GM20431 (cell line): Measurements from ENCODE around the gene KIF13A.
"Not testable (repeated sequence)": the region's sequence is repeated elsewhere in the genome, so short reads cannot be mapped to it uniquely, and the experiment has no call there.

ENCODE experiments used
- in situ Hi-C: fragments of 300-500 bp; cut with MseI, MboI; formaldehyde crosslinking; loops from one replicate; pipeline ENCODE4 v1.15.0; 2020; ENCODE audit warnings: low sequenced_read_pairs; ENCODE audit not compliant: unreplicated experiment

The KIF13A gene

DNA sequence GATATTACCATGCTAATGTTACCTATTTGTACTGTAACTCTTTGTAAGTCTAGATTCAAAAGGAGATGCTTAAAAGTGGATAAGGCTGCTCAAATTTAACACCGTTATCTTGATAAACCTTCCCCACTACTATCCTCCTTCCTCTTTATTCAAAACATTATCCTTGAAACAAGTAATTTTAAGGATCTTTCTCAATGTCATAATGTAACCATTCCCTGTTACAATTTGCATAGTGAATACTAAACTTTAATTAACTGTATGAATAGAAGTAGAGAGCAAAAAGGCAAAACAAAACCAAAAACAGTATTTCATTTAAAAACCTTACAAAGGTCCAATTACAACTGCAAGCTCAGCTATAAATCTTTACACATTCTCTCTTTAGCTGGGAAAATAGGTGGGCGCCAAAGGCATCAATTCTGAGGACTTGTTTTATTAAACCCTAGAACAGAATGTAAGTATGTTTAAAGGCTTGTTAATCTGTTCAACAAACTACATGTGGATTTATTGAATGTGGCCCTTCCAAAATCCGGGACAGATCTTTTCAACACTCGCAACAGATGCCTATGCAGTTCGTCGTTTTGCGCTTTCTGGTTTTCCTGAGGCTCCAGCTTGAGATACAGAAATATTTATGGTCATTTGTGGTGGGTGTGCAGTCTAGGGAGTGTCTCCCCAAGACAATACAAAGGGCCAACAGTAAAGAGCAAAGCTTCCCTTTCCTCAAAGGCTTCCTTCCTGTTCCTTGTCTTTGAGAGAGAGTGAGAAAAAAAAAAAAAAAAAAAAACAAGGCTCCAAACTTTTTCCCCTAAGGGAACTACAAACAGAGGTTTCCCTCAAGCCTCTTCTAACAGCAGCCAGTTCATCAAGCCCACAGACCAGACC is 15.1 kb downstream of the KIF13A start:
- in situ Hi-C loops: no loop called here

DNA sequence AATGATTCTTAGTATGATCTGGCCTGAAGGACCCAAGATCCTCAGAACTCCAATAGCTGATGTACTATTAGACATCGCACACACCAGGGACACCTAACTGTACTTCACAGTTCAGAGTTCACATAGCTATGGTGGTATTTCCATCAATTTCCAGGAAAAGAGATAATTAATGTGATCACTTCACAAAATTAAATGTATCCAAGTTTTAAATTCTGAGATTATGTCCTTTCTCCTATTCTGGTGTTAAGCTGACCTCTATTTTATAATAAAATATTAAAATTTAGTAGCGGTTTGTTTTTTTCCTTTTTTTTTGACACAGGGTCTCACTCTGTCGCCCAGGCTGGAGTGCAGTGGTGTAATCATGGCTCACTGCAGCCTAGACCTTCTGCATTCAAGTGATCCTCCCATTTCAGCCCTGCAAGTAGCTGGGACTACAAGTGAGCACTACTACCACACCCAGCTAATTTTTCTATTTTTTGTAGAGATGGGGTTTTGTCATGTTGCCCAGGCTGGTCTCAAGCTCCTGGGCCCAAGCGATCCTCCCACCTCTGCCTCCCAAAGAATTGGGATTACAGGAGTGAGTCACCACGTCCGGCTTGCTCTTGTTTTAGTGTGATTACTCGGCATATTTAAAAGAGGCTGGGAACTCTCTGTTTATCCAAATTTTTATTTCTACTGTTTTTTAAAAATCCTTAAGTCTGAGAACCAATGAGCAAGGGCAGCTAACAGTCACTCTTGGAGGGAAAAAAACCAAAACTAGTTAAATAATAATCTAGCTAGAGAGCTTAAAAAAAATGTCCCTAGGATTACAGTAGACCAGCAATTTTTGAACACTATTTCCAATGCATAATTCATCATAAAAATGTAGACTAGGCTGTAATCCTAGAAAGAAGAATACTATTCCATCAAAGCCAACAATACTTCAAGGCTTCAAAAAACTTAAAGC is 16.0 kb downstream of the KIF13A start:
- in situ Hi-C loops: no loop called here

DNA sequence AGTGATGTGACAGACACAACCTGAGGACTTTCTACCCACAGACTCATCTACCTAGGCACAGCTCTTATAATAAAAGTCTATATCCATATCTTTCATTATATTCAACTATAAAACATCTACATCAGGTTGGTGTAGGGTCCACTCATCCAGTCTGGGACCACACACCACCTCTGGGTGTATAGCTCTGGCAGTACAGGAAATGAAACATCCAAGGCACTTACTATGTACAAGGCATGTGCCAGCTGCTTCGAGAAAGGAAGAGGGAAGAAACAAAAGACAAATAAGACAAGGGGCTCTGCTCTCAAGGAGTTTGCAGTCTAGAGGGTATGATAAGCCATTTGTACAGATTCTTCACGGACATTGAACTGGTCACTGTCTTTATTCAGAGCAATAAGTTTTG is 18.6 kb downstream of the KIF13A start:
- in situ Hi-C loops: no loop called here

DNA sequence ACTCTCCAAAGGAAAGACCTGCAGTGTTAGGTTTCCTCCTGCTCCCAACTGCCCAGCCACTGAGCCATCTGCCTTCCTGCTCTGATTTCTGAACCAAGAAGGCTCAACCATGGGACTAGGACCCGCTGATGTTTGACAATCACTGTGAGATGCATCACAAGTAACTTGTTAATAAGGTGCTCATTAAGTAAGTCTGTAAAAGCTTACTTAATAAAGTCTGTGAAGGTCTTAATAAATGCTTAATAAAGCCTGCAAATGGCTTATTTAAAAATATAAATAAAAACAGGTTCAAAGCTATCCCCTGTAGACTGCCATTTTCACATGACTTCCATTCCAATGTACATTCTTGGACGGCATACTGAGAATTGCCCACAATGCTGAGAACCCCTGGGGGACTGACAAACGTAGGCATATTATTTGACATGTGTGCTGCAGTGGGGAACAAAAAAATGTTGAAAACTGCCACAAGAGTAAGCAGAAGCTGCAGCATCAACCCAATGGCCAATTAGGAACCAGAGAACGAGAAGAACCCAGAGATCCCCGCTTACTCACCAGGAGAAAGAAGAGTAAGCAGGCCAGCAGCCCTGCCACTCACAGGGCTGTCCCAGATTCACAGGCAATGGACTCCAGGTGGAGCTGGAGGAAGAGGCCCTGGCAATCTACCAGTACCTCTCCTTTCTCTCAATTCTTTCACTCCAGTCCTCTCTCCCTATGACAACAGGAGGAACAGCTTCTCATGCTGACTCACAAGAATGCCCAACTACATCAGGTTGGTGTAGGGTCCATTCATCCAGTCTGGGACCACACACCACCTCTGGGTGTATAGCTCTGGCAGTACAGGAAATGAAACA is 19.5 kb downstream of the KIF13A start:
- in situ Hi-C loops: no loop called here

DNA sequence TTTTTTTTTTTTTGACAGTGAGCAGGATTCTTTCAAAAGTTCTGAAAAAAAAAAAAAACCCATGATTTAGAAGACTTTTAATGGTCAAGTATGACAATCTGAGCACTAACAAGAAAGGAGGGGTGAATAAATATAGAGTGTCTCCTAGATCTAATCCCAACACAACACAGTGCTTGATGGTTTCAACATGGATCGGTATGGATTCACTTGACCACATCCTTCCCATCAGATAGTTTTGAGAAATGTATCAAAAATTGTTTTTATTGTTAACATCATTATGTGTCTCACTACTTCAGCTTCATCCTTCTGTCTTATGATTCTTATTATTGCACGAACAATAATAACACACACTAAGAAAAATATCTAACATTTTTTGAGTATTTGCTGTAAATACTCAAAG is 21.0 kb downstream of the KIF13A start:
- in situ Hi-C loops: no loop called here

DNA sequence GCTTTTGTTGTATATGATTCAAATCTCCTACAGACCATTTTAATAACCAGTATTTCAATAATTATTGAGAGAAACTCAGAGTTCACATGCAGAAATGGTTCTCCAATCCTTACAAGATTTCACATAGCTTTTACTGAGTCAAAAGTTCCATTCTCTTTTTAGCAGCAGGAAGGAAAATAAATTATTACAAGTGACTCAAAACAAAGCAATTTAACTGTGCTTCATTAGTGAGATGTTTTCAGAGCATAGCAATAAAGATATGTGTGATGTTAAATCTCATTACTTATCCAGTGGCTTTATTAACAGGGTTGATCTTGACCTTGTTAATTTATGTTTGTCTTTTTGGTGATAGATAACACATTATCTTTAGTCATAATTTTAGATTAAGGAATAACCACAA is 22.0 kb downstream of the KIF13A start:
- in situ Hi-C loops: no loop called here

DNA sequence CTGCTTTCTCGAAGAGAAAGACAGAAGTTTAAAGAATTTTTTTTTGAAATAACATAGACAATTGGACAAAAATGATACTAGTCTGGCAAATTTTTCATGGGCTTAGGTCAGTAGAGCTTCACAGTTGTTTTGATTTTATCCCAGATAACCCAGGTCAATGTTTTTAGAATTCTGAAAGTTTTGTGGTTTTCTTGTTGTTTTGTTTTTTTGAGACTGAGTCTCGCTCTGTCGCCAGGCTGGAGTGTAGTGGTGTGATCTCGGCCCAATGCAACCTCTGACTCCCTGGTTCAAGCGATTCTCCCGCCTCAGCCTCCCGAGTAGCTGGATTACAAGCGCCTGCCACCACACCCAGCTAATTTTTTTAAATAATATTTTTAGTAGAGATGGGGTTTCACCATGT is 22.8 kb downstream of the KIF13A start:
- in situ Hi-C loops: no loop called here

DNA sequence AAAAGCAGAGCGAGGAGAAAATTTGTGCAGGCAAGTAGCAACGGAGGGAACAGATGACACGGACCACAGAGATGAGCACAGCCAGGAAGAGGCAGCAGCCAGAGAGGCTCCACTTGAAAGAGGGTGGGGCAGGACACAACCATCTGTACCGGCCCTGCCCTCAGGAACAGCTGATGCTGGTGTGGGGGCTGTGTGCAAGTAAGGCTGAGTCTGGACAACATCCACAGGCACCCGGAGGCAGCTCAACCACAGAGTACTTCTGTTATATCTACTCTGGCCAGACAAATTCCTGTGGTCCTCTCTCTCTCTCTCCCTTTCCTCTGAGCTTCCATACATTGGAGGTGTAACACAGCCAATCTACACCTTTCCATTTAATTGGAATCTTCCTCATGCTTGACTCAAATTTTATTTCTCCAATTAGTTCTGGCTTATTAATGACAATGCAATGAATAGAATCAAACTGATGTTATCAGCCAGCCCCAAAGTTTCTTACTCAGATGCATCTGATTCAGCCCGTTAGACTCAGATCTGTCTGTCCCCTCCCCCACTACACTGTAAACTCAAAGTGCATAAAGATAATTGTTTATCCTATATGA is 24.9 kb downstream of the KIF13A start:
- in situ Hi-C loops: no loop called here

DNA sequence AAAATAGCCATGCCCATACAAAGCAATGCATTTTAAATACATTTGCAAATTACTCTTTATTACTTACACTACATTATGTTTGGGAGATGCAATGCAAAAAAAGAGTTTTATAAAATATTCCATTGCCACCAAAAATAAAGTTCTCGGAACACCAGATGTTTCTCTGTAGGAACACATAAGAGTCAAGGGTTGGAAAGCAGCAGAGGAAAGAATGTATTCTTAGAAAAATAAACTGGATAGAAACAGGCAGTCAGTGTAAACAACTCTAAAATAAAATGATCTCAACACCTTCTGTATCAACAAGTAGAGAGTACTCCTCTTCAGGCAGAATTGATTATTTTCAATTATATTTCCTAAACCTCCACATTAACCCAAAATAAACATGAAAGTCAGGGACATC is 28.1 kb downstream of the KIF13A start:
- in situ Hi-C loops: no loop called here

DNA sequence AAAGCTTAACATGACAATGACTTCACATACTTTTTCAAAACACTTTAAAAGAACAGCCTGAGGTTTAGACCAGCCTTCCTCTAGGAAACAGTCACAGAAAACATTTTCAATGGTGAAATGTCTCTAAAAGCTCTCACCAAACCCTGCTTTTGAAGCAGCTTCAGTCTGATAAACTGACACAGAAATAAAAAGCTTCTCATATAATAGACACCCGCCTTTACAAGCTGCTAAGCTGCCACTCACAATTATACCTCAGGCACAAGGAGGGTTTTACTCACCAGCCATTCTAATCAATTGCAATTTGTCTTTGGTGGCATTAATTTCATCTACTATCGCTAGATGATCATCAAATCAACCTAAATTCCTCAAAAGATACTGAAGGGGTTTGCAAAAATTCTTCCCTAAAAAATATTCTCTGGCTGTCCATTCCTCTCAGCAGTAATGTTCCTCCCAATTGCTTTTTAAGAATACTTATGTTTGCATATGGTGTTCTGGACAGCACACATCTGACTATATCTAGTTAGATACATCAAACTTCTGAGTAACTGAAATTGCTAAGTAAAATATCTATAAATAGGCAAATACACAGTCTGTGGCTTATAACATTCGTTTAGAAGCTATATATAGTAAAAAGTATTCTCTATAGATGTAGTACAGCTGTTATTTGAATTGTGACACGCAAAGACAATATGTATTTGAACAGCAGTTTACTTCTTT is 29.4 kb downstream of the KIF13A start:
- in situ Hi-C loops: no loop called here

DNA sequence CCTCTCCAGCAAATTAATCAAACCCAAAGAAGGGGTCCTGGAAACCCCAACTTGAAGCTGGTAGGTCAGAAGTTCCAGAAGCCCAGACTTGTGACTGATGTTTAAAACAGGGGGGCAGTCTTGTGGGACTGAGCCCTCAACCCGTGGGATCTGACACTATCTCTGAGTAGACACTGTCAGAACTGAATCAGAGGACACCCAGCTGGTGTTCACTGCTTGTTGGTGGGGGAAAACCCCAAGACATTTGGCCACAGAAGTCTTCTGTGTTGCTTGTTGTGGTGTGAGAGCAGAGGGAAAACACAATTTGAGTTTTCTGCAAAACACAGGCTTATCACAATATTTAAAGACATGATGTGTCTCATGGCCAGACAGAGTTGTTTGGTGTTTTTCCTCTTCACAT is 29.9 kb downstream of the KIF13A start:
- in situ Hi-C loops: no loop called here

DNA sequence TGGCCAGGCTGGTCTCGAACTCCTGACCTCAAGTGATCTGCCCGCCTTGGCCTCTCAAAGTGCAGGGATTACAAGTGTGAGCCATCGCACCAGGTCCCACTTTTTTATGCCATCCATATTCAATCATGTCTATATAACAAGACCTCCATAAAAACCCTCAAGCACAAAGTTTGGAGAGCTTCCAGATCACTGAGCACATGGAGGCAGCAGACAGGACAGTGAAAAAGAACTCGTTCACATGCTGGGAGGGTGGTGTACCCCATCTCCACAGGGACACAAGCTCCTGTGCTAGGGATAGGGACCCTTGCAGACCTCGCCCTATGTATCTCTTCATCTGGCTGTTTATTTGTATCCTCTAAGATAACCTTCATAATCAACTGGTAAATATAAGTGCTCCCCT is 30.3 kb downstream of the KIF13A start:
- in situ Hi-C loops: no loop called here

DNA sequence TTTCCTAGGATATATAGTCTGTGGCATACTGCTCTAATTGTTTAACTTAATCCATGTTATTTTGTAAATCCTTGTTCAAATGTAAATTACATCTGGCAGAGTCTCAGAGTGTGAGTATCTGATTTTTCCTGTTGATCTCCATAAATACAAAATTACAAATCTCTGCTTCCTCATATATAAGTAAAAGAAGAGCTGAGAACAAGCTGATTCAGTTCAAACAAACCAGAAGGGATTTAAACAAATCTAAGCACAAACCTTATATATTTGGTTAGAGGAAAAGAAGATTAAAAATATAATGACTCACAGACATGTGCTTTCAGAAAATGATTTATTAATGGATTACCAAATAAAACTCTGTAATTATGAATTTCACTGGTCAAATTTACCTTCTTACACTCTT is 37.3 kb downstream of the KIF13A start:
- in situ Hi-C loops: no loop called here

DNA sequence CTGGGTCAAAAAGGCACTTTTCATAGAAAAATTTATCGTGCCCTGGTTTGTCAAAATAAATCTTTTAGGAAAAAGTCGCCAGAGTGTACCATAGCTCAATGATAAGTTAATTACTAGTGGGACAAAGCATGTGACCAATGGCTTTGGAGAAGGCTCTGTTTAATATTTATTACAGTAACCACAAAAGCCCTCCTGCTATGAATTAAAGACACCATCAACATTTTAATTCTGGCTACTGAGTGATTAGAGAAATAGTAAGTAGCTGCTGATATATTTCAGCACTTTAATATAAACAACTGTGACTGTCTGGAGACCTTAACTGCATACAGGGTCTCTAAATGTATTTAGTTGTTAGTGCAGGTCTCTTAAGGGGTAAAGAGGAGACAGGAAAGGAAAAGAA is 38.3 kb downstream of the KIF13A start:
- in situ Hi-C loops: no loop called here

DNA sequence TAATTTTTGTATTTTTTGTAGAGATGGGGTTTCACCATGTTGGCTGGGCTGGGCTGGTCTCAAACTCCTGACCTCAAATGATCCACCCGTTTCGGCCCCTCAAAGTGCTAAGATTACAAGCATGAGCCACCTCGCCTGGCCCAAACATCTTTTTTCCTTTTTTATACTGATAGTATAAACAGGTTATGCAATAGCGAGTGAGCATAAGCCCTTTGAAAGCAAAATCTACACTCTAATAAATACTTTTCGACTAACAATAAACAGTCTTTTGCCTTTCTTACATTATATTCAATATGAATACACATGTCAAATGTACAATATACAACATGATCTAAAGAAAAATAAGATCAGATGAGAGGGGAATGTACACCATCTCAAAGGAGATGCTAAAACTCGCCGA is 38.7 kb downstream of the KIF13A start:
- in situ Hi-C loops: no loop called here

DNA sequence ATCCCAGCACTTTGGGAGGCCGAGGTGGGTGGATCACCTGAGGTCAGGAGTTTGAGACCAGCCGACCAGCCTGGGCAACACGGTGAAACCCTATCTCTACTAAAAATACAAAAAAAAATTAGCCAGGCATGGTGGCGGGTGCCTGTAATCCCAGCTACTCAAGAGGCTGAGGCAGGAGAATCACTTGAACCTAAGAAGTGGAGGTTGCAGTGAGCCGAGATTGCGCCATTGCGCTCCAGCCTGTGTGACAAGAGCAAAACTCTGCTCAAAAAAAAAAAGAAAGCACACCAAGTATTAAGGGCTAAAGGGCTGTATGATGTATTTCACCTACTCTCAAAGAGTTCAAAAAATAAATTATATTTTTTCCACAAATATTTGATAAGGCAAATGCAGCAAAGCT is 39.9 kb downstream of the KIF13A start:
- in situ Hi-C loops: not testable (repeated sequence)

DNA sequence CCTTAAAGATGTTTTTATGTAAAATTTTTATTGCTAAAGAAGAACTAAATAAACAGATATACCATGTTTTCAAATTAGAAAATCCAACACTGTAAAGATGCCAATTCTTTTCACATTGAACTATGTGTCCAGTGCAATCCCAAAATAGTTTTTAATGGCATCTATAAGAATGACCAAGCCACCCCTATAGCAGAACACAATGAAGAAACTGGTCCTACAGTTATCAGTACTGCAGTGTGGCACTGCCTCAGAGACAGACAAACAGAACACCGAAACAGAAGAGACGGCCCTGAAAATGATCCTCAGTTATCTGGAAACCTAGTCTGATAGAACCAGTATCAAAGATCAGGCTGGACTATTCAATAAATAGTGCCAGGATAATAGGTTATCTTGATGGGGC is 41.9 kb downstream of the KIF13A start:
- in situ Hi-C loops: no loop called here

DNA sequence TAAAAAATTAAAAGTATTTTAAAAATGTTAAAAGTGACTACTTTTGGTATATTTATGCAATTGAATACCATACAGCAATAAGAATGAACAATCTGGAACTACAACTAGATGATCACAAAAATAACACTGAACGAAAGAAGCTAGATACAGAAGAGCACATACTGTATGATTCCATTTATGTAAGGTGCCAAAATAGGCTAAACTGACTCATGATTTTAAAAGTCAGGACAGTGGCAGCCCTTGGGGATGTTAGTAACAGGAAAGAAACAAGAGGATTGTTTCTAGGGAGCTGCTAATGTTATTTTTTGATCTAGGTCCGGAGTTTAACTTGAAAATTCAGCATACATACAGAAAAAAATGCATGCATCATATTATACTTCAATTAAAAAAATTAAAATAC is 42.3 kb downstream of the KIF13A start:
- in situ Hi-C loops: no loop called here

DNA sequence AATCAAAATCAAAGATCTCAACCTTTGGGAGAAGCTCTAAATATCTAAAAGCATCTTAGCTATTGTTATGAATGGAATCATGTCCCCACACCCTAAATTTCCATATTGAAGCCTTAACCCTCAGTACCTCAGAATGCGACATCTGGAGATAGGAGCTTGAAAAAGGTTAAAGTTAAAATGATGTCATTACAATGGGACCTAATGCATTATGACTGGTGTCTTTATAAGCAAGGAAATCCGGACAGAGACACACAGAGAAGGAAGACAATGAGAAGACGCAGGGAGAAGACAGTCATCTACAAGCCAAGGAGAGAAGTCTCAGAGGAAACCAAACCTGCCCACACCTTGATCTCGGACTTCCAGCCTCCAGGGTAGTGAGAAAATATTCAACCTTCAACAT is 46.1 kb downstream of the KIF13A start:
- in situ Hi-C loops: no loop called here
